HT-29 (cell line): ENCODE data around the gene MRPL52. TPM values are rescaled to one million over a fixed set of nuclear protein-coding genes. Genes with fewer than 3 reads are reported as not detected.
"Not testable (repeated sequence)": the region's sequence is repeated elsewhere in the genome, so short reads cannot be mapped to it uniquely, and the experiment has no call there.

Experiments
- DNase-seq: peaks from one replicate; pipeline ENCODE4 v3.0.0-alpha.2; 2015; ENCODE audit warnings: low spot score
- total RNA-seq: library from RNA; depleted of rRNA; stranded (reverse); fragments of >200 nt; shearing (Covaris generic); gene quantifications from 2 replicates; pipeline ENCODE4 v1.2.3, GENCODE V29; 2014

The MRPL52 gene
- total RNA-seq, 1 experiment from 2014 or later: 45.9 TPM

DNA sequence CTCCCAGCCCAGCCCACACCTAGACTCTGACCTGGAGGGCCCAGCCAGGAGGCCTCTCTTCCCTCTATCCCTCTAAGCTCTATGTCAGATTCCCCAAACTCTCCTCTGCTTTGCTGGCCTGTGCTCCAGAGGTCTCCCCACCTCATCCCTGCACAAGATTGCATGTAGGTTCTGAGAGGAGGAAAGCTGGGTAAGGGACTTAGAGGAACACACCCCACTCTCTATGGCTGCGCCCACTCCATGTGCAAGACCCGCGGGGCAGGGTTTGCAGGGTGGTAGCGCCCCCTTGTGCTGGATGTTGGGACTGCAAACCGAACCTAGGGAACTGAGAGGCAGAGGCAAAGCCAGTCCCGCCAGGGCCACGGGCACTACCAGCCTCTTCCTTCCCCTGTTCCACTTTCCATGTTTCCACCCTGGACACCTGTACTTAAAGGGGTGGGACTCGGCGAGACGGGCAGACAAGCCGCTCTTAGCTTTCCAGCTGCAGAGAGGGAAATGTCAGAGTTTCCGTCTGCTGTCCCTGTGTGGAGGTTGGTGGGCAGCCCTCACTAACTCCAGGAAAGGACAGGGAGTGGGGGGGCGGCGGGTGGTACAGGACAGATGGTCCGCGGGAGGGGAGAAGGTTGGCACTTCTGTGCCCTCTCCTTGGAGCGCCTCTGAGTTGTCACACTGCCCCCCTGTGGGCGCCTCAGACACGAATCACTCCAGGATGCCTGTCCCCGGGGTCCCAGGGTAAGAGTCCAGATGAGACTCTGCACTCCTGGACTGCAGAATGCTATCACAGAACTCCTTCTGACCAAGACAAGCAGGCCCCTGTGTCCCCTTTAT lies 23.5 kb downstream of the MRPL52 start:
- peak; percentile 81 for DNase-seq

DNA sequence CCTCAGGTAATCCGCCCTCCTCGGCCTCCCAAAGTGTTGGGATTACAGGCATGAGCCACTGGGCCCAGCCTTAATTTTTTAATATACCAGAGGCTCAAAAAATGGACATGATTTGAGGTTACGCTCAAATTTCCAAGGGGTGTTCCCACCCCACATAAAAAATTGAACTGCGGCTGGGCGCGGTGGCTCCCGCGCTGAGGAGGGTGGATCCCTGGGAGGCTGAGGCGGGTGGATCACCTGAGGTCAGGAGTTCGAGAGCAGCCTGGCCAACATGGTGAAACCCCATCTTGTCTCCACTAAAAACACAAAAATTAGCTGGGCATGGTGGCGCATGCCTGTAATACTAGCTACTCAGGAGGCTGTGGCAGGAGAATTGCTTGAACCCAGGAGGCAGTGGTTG lies 24.6 kb downstream of the MRPL52 start:
- not testable (repeated sequence) for DNase-seq

DNA sequence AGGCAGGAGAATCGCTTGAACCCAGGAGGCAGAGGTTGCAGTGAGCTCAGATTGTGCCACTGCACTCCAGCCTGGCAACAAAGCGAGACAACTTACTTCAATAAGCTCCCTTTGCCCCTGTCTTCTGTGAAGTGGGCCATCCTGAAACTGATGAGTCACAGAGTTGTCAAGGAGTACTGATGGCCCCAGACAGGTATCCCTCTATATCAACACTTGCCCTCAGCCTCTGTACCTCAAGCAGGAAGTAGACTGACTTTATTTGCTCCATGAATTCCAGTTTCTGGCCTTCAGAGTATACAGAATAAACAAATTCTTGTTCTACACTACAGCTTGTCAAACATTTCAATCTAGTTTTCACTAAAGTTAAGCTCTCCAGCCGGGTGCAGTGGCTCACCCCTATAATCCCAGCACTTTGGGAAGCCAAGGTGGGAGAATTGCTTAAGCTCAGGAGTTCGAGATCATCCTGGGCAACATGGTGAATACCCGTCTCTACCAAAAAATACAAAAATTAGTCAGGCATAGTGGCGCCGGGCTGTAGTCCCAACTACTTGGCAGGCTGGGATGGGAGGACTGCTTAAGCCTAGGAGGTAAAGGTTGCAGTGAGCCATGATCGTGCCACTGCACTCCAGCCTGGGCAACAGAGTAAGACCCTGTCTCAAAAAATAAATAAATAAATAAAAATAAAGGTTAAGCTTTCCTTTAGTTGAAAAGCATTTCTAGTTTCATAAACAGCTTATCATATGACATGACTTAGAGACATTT lies 25.5 kb downstream of the MRPL52 start:
- DNase-seq: no peak

DNA sequence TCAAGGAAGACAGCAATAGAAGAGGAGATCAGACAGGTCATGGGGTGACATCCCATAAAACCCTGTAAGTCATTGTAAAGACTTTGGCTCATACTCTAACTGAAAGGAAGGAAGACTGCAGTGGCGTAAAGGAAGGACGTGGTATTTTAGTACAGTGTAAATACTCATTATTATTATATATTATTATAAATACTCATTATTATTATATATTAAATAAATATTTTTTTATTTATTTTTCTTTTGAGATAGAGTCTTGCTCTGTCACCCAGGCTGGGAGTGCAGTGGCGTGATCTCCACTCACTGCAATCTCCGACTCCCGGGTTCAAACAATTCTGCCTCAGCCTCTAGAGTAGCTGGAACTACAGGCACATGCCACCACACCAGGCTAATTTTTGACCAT lies 26.7 kb downstream of the MRPL52 start:
- no peak for DNase-seq

DNA sequence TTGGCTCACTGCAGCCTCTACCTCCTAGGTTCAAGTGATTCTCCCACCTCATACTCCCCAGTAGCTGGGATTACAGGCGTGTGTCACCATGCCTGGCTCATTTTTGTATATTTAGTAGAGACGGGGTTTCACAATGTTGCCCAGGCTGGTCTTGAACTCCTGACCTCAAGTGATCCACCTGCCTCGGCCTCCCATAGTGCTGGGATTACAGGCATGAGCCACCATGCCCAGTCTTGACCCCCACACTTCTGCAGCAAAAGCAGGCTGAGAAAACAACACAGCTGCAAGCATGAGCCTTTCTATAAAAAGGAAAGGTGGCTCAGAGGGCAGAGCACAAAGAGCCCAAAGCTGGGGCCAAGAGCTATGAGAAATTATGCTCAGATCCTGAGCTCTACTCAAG lies 30.7 kb downstream of the MRPL52 start:
- DNase-seq: not testable (repeated sequence)

DNA sequence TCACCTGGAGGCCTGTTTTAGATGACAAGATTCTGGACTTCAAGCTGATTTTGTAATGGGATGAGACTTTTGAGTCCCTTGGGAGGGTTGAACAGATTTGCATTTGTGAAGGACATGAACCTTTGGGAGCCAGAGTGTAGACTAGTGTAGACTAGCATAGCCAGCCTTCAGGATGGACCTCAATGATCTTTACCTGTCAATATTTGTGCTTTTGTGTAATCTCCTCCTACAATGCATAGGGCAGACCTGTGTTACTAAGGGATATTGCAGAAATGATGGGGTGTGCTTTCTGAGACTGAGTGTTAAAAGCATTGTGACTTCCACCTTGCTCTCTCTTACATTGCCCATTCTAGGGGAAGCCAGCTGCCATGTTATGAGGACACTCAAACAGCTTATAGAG lies 32.0 kb downstream of the MRPL52 start:
- no peak for DNase-seq

DNA sequence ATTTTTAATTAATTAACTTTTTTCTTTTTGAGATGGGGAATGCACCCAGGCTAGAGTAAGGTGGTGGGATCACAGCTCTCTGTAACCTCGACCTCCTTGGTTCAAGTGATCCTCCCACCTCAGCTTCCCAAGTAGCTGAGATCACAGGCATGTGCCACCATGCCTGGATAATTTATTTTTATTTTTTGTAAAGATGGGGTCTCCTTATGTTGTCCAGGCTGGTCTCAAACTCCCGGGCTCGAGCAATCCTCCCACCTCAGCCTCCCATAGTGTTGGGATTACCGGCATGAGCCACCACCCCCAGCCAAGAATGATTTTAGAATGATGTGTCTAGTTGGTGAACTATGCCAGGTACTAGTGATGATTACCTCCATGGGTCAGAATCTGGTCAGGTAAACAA lies 35.3 kb downstream of the MRPL52 start:
- DNase-seq: no peak

DNA sequence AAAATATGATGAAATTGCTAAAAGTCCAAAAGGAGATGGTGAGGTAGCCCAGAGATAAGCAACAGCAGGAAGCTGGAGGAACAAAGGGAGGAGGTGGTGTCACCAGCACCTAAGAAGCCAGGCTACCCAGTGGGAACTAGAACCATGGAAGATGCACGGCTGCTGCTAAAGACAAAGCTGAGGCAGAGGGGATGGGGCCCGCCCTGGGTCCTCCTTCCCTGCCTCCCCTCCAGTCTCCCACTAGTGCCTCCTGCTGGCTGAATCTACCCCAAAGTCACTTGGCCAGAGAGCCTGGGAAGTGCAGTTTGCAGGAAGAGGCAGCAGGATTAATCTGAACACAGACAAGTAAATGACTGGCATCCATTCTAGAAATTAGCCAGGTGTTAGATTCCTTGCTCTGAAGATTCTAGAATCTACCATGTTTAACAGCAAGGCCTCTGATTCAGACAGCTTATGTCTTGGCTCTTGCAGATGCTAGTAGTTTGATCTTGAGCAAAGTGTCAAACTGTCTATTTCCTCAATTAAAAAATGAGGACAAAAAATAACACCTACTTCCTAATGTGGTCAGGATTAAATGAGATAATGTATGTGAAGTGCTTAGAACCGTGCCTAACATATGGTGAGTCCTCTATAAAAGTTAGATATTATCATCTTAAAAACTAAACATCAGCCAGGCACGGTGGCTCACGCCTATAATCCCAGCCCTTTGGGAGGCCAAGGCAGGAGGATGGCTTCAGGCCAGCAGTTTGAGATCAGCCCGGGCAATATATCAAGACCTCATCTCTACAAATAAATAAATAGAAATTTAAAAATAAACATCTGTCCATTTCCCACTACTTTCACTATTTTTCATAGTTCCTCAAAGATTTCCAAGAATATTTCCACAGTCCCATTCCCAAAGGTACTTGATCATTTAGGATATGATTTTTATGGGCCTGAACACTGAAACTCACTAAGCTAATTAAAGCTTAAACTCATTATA lies 36.0 kb downstream of the MRPL52 start:
- DNase-seq: no peak

DNA sequence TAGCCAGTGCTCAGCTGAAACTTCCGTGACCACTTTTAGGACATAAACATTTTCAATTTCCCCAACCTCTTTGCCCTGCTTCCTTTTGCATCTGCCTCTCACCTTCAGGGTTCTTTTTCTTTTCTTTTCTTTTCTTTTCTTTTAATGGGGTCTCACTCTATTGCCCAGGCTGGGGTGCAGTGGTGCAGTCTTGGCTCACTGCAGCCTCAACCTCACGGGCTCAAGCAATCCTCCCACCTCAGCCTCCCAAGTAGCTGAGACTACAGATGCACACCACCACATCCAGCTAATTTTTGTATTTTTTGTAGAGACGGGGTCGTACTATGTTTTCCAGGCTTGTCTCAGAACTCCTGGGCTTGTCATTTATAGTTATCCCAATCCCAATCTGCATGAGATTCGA lies 37.2 kb downstream of the MRPL52 start:
- no peak for DNase-seq

DNA sequence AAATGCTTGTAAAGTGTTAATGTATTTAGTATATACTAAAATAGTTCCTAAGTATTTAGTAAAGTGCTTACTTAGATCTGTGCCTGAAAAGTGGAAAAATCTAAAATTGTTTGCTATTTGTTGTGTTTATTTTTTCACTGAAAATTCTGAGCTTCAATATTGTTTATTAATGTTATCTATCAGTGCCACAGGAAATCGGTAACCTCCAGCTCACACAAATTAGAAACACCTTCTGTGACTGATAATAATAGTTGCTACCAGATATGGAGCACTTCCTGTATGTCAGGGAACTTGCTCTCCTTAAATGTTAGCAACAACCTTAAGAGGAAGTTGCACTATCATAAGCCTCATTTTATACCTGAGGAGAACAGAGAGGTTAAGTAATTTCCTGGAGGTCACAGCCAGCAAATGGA lies 41.1 kb downstream of the MRPL52 start:
- DNase-seq: no peak

DNA sequence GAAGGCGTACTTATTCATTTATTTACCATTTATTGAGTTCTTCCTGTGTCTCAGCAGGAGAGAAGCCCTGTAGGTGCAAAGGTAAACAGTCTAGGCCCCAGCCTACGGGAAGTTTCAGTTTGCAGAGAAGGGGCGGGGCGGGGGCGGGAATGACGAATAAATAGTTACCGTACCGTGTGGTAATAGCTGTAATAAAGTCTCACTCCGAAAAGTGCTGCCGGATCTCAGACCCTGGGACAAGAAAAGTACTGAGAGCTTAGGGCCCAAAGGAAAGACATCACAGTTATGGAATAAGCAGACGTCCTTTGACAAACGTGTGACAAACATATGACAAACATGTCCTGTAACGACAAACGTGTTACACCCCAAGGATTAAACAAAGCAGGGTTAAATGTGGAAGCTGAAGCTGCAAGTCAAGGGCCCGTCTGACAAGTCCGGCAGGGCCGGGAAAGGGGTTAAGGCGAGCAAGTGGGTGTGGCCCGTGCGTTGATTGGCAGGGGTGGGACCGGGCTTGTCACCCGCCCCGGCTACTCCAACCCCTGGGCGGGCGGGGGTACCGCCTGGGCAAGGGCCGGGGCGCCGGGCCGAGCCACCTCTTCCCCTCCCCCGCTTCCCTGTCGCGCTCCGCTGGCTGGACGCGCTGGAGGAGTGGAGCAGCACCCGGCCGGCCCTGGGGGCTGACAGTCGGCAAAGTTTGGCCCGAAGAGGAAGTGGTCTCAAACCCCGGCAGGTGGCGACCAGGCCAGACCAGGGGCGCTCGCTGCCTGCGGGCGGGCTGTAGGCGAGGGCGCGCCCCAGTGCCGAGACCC lies 41.7 kb downstream of the MRPL52 start, which contains the start of gene LRP10:
Gene LRP10 (plus strand): TSS at position 517 of the 809 bp plus-strand sequence. CDS start 564 bp downstream, outside the sequence.
- peak; percentile 90 for DNase-seq

DNA sequence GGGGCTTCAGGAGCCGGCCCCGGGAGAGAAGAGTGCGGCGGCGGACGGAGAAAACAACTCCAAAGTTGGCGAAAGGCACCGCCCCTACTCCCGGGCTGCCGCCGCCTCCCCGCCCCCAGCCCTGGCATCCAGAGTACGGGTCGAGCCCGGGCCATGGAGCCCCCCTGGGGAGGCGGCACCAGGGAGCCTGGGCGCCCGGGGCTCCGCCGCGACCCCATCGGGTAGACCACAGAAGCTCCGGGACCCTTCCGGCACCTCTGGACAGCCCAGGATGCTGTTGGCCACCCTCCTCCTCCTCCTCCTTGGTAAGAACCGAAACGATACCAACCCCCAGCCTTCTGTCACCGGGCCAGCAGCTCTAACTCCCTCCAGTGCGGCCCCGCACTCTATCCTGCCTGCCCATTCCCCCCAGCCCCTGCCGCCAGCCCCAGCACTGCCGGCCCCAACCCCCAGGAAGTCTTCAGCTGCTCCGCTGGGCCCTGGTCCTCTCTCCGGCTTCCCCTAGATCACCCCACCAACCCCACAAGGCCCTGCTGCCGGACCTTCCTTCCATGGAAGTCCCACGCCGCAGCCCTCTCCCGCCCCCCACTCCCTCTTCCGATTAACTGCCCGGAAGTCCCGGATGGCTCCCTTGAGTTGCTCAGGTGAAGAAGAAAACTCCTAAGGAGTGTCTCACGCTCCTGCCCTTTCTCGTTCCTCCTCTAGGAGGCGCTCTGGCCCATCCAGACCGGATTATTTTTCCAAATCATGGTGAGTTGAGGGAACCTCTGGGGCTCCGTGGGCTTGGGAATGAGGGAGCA lies 42.5 kb downstream of the MRPL52 start:
- peak; percentile 92 for DNase-seq

DNA sequence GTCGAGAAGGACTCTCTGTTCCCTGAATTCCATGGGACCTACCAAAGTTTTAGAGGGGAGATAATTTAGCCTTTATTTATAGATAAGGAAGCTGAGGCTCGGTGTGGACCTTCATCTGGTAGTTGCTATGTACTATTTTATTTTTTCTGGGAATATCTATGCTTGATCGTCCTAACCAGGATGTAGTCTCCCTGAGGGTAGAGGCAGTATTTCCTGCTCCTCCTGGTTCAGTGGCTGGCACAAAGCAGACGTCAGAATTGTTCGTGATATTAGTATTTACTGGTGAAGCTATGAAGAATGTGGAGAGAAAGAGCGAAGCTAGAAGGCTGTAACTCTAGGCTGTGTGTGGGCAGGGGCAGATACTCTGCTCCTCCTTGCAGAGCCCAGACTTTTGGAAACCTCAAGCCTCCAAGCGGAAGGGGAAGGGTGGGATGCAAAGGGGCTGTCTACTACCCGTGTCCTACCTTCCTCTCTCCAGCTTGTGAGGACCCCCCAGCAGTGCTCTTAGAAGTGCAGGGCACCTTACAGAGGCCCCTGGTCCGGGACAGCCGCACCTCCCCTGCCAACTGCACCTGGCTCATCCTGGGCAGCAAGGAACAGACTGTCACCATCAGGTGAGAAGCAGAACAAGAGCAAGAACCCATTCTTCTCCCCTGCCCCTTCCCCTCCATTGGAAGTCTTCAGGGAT lies 43.3 kb downstream of the MRPL52 start:
- DNase-seq: no peak

DNA sequence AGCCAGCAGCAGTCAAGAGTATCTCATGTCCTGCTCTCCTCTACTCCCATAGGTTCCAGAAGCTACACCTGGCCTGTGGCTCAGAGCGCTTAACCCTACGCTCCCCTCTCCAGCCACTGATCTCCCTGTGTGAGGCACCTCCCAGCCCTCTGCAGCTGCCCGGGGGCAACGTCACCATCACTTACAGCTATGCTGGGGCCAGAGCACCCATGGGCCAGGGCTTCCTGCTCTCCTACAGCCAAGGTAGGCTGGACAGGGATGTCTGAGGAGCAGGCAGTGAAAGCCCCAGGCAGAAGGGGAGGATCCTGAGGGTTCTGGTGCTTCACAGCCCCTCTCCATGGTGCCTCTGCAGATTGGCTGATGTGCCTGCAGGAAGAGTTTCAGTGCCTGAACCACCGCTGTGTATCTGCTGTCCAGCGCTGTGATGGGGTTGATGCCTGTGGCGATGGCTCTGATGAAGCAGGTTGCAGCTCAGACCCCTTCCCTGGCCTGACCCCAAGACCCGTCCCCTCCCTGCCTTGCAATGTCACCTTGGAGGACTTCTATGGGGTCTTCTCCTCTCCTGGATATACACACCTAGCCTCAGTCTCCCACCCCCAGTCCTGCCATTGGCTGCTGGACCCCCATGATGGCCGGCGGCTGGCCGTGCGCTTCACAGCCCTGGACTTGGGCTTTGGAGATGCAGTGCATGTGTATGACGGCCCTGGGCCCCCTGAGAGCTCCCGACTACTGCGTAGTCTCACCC lies 45.5 kb downstream of the MRPL52 start:
- no peak for DNase-seq

DNA sequence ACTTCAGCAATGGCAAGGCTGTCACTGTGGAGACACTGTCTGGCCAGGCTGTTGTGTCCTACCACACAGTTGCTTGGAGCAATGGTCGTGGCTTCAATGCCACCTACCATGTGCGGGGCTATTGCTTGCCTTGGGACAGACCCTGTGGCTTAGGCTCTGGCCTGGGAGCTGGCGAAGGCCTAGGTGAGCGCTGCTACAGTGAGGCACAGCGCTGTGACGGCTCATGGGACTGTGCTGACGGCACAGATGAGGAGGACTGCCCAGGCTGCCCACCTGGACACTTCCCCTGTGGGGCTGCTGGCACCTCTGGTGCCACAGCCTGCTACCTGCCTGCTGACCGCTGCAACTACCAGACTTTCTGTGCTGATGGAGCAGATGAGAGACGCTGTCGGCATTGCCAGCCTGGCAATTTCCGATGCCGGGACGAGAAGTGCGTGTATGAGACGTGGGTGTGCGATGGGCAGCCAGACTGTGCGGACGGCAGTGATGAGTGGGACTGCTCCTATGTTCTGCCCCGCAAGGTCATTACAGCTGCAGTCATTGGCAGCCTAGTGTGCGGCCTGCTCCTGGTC lies 46.1 kb downstream of the MRPL52 start:
- no peak for DNase-seq

DNA sequence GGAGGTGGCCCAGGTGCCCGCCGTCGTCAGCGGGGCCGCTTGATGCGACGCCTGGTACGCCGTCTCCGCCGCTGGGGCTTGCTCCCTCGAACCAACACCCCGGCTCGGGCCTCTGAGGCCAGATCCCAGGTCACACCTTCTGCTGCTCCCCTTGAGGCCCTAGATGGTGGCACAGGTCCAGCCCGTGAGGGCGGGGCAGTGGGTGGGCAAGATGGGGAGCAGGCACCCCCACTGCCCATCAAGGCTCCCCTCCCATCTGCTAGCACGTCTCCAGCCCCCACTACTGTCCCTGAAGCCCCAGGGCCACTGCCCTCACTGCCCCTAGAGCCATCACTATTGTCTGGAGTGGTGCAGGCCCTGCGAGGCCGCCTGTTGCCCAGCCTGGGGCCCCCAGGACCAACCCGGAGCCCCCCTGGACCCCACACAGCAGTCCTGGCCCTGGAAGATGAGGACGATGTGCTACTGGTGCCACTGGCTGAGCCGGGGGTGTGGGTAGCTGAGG lies 47.4 kb downstream of the MRPL52 start:
- DNase-seq: no peak

DNA sequence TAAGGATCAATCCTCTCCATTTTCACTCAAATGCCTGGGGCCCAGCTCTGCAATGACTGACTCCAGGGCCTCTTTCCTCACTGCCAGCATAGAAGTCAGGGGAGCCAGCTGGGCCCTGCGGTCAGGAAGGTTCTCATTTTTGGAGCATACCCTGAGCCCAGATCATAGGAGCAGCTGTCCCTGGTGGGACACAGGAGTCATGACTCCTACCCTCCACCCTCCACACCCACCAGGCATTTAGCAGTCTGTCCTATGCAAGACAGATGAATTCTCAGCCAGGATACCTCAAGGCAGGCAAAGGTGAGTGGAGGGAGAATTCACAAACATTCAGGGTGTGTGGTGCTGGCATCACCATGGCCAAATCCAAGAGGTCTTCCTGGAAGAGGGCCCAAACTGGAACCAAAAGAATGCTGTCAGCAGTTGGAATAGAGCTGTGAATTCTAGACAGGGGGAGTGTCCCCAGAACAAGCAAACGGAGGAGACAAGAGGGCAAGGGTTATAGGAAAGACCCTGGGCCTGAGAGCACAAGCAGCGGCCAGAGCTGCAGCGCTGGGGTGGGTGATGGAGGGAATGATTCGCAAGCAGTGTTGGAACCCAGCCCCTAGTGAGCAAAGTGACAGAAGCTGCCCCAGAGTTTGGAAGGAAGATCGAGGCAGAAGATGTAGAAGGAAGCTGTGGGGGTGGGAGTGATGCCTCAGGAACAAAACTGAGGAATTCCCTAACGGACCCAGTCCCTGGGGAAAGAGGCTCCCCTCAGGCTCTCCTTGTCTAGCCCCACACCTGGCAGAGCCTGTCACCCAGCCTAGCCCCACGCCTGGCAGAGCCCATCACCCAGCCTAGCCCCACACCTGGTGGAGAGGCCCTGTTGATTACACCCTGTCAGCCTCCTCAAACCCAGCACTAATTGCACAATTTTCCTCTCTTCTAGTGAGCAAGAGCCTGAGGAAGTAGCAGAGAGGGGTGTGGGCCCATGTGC lies 48.9 kb downstream of the MRPL52 start:
- no peak for DNase-seq
